ENCODE results near the gene PHACTR1. TPM values are rescaled to one million over a fixed set of nuclear protein-coding genes. Genes with fewer than 3 reads are reported as not detected.

PHACTR1 gene
- total RNA-seq, 1 experiment from 2014 or later: 0.05 TPM

- TF ChIP-seq TCF7L2 (IDR thresholded peaks at IDR 0.05; ENCODE audit: low read depth, low read length) (no peak), REST (IDR thresholded peaks at IDR 0.05; ENCODE audit: insufficient read depth in 1 of 2, low read depth in 2 of 2, low read length in 1 of 2) (no peak), CTCF (IDR thresholded peaks at IDR 0.05) (peak; percentile 74), SIN3A (IDR thresholded peaks at IDR 0.05; ENCODE audit: borderline replicate concordance, insufficient read depth, low read depth, low read length) (no peak), POLR2AphosphoS5 (IDR thresholded peaks at IDR 0.05; ENCODE audit: low read depth, low read length) (no peak)
- H3K36me3 ChIP-seq (ENCODE audit: control insufficient read depth, insufficient read depth, low read length): no peaks in the 10 kb centered on the region
- H3K27ac ChIP-seq (ENCODE audit: low read length): no peak overlapping the region
- DNase-seq (ENCODE audit: low read depth, low spot score): peak; percentile 10
- ATAC-seq: no peak
- POLR2A ChIA-PET: no interaction called here
- no peak overlapping the region for H3K4me3 ChIP-seq (ENCODE audit: low read depth in 2 of 2, low read length in 2 of 2)
- peaks cover 2% of the 10 kb centered on the region; the same call in 1 of the 2 replicates for H3K27me3 ChIP-seq (ENCODE audit: control insufficient read depth, insufficient read depth, low read length)
- CTCF ChIA-PET: interaction anchor here (0.6 to 0.7 kb wide), 2 partner anchors 20 to 1777 kb away, joined by 3 to 4 read pairs; no protein-coding TSS in a partner anchor
- intact Hi-C loops (cut with micrococcal nuclease; ENCODE audit: unreplicated experiment): no loop called here
- no peaks in the 10 kb centered on the region for H3K4me1 ChIP-seq (ENCODE audit: control insufficient read depth, insufficient read depth, low read length)
- no TSS peak for BruUV-seq (replicated peaks)
- in situ Hi-C loops (cut with HindIII; ENCODE audit: low pct_unique_long_range_greater_than_20kb, low sequenced_read_pairs): no loop called here
- H3K9me3 ChIP-seq (ENCODE audit: control insufficient read depth, insufficient read depth, low read depth, low read length): no peaks in the 10 kb centered on the region
These were observed 478.3 kb downstream of the PHACTR1 start for GRCh38 chr6:13194852-13195251.

GRCh38 chr6:13195803-13196202 is 479.2 kb downstream of the PHACTR1 start:
- intact Hi-C loops (cut with micrococcal nuclease; ENCODE audit: unreplicated experiment): no loop called here
- POLR2A ChIA-PET: no interaction called here

More at GRCh38 chr6:13195803-13196202, 479.2 kb downstream of the PHACTR1 start:
- BruUV-seq (replicated peaks): no TSS peak
- H3K4me3 ChIP-seq (ENCODE audit: low read depth in 2 of 2, low read length in 2 of 2): no peak overlapping the region
- TF ChIP-seq TCF7L2 (IDR thresholded peaks at IDR 0.05; ENCODE audit: low read depth, low read length) (no peak), REST (IDR thresholded peaks at IDR 0.05; ENCODE audit: insufficient read depth in 1 of 2, low read depth in 2 of 2, low read length in 1 of 2) (no peak), SIN3A (IDR thresholded peaks at IDR 0.05; ENCODE audit: borderline replicate concordance, insufficient read depth, low read depth, low read length) (no peak), POLR2AphosphoS5 (IDR thresholded peaks at IDR 0.05; ENCODE audit: low read depth, low read length) (no peak), CTCF (IDR thresholded peaks at IDR 0.05) (no peak)
- H3K4me1 ChIP-seq (ENCODE audit: control insufficient read depth, insufficient read depth, low read length): no peaks in the 10 kb centered on the region
- in situ Hi-C loops (cut with HindIII; ENCODE audit: low pct_unique_long_range_greater_than_20kb, low sequenced_read_pairs): no loop called here
- H3K27me3 ChIP-seq (ENCODE audit: control insufficient read depth, insufficient read depth, low read length): peaks cover 2% of the 10 kb centered on the region; the same call in 1 of the 2 replicates
- H3K27ac ChIP-seq (ENCODE audit: low read length): no peak overlapping the region
- DNase-seq (ENCODE audit: low read depth, low spot score) (no peak), ATAC-seq (no peak)
- CTCF ChIA-PET: no interaction called here
- H3K36me3 ChIP-seq (ENCODE audit: control insufficient read depth, insufficient read depth, low read length): no peaks in the 10 kb centered on the region
- no peaks in the 10 kb centered on the region for H3K9me3 ChIP-seq (ENCODE audit: control insufficient read depth, insufficient read depth, low read depth, low read length)
